IMR-90 (cell line): ENCODE data around the gene GPA33. TPM values are rescaled to one million over a fixed set of nuclear protein-coding genes. Genes with fewer than 3 reads are reported as not detected.

Experiments used
- ATAC-seq: fragments of 200-7000 bp; cut with Tn5 transposase; 2 replicates; pipeline ENCODE4 v1.9.1; 2020; ENCODE audit warnings: low read depth, mild to moderate bottlenecking, moderate library complexity
- BruUV-seq: library from RNA; stranded (reverse); fragments of 400-500 nt; replicated peaks from 2 replicates; lab custom pipeline; 2021; lab: Mats Ljungman, UMichigan
- CTCF ChIA-PET: fragments of 300-600 bp; formaldehyde crosslinking; extraction: SDS; loops from one replicate; lab custom pipeline; 2021; ENCODE audit warnings: antibody characterized with exemption; lab: Yijun Ruan, JAX
- POLR2A ChIA-PET: fragments of 300-600 bp; sonication (Branson Sonifier 250); formaldehyde crosslinking; loops from one replicate; lab custom pipeline; 2022; ENCODE audit warnings: antibody characterized with exemption; ENCODE audit not compliant: unreplicated experiment; lab: Charles Lee
- DNase-seq: peaks from one replicate; pipeline ENCODE4 v3.0.0; 2013
- H2AFZ ChIP-seq: replicated peaks from 2 replicates; pipeline ENCODE3; 2013; ENCODE audit warnings: low read length, mild to moderate bottlenecking; ENCODE audit not compliant: poor library complexity
- H2AK5ac ChIP-seq: 2 replicates; pipeline ENCODE4 v1.6.1; 2013; ENCODE audit warnings: low read depth, low read length, inconsistent platforms
- H2AK9ac ChIP-seq: replicated peaks from 2 replicates; pipeline ENCODE3; 2013; ENCODE audit warnings: mild to moderate bottlenecking, low read depth, low read length, moderate library complexity; ENCODE audit not compliant: poor library complexity
- H2BK120ac ChIP-seq: 2 replicates; pipeline ENCODE4 v1.6.1; 2013; ENCODE audit warnings: low read depth, low read length, inconsistent platforms
- H2BK15ac ChIP-seq: 3 replicates; pipeline ENCODE4 v1.6.1; 2013; ENCODE audit warnings: low read depth, low read length, inconsistent platforms
- H2BK20ac ChIP-seq: 2 replicates; pipeline ENCODE4 v1.6.1; 2013; ENCODE audit warnings: low read depth, mild to moderate bottlenecking, inconsistent platforms, low read length, moderate library complexity
- H2BK5ac ChIP-seq: 2 replicates; pipeline ENCODE4 v1.6.1; 2013; ENCODE audit warnings: mild to moderate bottlenecking, low read depth, low read length, inconsistent platforms; ENCODE audit not compliant: poor library complexity, severe bottlenecking
- H3K14ac ChIP-seq: replicated peaks from 2 replicates; pipeline ENCODE4 v1.6.1; 2013; ENCODE audit warnings: low read depth, low read length, inconsistent platforms
- H3K18ac ChIP-seq: 2 replicates; pipeline ENCODE4 v1.6.1; 2013; ENCODE audit warnings: low read depth, low read length, control low read depth
- H3K23ac ChIP-seq: 2 replicates; pipeline ENCODE4 v1.6.1; 2013; ENCODE audit warnings: low read depth, low read length, inconsistent platforms
- H3K27ac ChIP-seq: 2 replicates; pipeline ENCODE4 v1.5.1; 2013; ENCODE audit warnings: mild to moderate bottlenecking, control low read depth, low read length; ENCODE audit not compliant: insufficient read depth
- H3K27me3 ChIP-seq: 2 replicates; pipeline ENCODE4 v1.6.1; 2013; ENCODE audit warnings: low read length; ENCODE audit not compliant: control insufficient read depth, insufficient read depth
- H3K36me3 ChIP-seq: 2 replicates; pipeline ENCODE4 v1.6.1; 2013; ENCODE audit warnings: low read length, mixed read lengths; ENCODE audit not compliant: control insufficient read depth, insufficient read depth
- H3K4ac ChIP-seq: 2 replicates; pipeline ENCODE4 v1.6.1; 2013; ENCODE audit warnings: low read depth, low read length, inconsistent platforms
- H3K4me1 ChIP-seq: 2 replicates; pipeline ENCODE4 v1.6.1; 2013; ENCODE audit warnings: low read length, mixed read lengths; ENCODE audit not compliant: control insufficient read depth, insufficient read depth
- H3K4me2 ChIP-seq: 2 replicates; pipeline ENCODE4 v1.6.1; 2013; ENCODE audit warnings: low read depth, mild to moderate bottlenecking, control low read depth, low read length, moderate library complexity
- H3K4me3 ChIP-seq: 2 replicates; pipeline ENCODE4 v1.5.1; 2013; ENCODE audit warnings: low read depth, mild to moderate bottlenecking, control low read depth, low read length, moderate library complexity; ENCODE audit not compliant: insufficient read depth
- H3K56ac ChIP-seq: 2 replicates; pipeline ENCODE4 v1.6.1; 2013; ENCODE audit warnings: low read length, inconsistent platforms; ENCODE audit not compliant: insufficient read depth; ENCODE audit errors: extremely low read depth
- H3K79me1 ChIP-seq, 2 experiments: 2 replicates each; pipeline ENCODE4 v1.6.1; 2013; ENCODE audit warnings: low read length in 2 of 2, inconsistent platforms in 1 of 2, low read depth in 1 of 2
- H3K9ac ChIP-seq: 2 replicates; pipeline ENCODE4 v1.6.1; 2013; ENCODE audit warnings: low read depth, low read length, control low read depth
- H3K9me1 ChIP-seq: 2 replicates; pipeline ENCODE4 v1.6.1; 2013; ENCODE audit warnings: low read length, inconsistent platforms; ENCODE audit not compliant: insufficient read depth
- H3K9me3 ChIP-seq: 2 replicates; pipeline ENCODE4 v1.6.1; 2013; ENCODE audit warnings: low read length; ENCODE audit not compliant: control insufficient read depth, insufficient read depth
- H4K20me1 ChIP-seq: 2 replicates; pipeline ENCODE4 v1.6.1; 2013; ENCODE audit warnings: low read length, inconsistent platforms; ENCODE audit not compliant: insufficient read depth
- H4K5ac ChIP-seq: 2 replicates; pipeline ENCODE4 v1.6.1; 2013; ENCODE audit warnings: mild to moderate bottlenecking, low read depth, low read length, control low read depth
- H4K8ac ChIP-seq, 2 experiments: 2 replicates each; pipeline ENCODE4 v1.6.1; 2013; ENCODE audit warnings: low read depth in 2 of 2, low read length in 2 of 2, control low read depth in 1 of 2, inconsistent platforms in 1 of 2
- H4K91ac ChIP-seq: 2 replicates; pipeline ENCODE4 v1.6.1; 2013; ENCODE audit warnings: low read depth, low read length, inconsistent platforms; ENCODE audit not compliant: insufficient read depth
- BHLHE40 ChIP-seq: fragments of 150-350 bp; IDR thresholded peaks from 2 replicates; pipeline ENCODE4 v1.6.1; 2016; ENCODE audit warnings: mild to moderate bottlenecking, low read depth, low read length
- CEBPB ChIP-seq: IDR thresholded peaks from 2 replicates; pipeline ENCODE4 v1.6.1; 2012; ENCODE audit warnings: low read depth, low read length, improper control_type of control experiment
- CHD1 ChIP-seq: IDR thresholded peaks from 2 replicates; pipeline ENCODE4 v1.6.1; 2012; ENCODE audit warnings: low read depth, low read length, improper control_type of control experiment
- FOS ChIP-seq: fragments of 150-350 bp; IDR thresholded peaks from 2 replicates; pipeline ENCODE4 v1.6.1; 2016; ENCODE audit warnings: low read depth, low read length
- MXI1 ChIP-seq: IDR thresholded peaks from 2 replicates; pipeline ENCODE4 v1.6.1; 2012; ENCODE audit warnings: low read depth, mild to moderate bottlenecking, low read length, moderate library complexity, borderline replicate concordance
- POLR2A ChIP-seq: IDR thresholded peaks from 2 replicates; pipeline ENCODE4 v1.6.1; 2012; ENCODE audit warnings: mild to moderate bottlenecking, low read depth, low read length
- RAD21 ChIP-seq: IDR thresholded peaks from 2 replicates; pipeline ENCODE4 v1.6.1; 2012; ENCODE audit warnings: low read length, improper control_type of control experiment
- RFX5 ChIP-seq: IDR thresholded peaks from 2 replicates; pipeline ENCODE4 v1.8.0; 2012; ENCODE audit warnings: low read depth, mild to moderate bottlenecking, low read length, moderate library complexity
- WGBS, 2 experiments: methylation state at CpG; one replicate each; pipeline versions ENCODE4 v1.1.5 to v1.1.7; 2013; ENCODE audit warnings: missing lambda C conversion rate in 2 of 2; ENCODE audit not compliant: insufficient read length in 1 of 2; ENCODE audit errors: extremely low coverage in 2 of 2; 5-methylcytosine and 5-hydroxymethylcytosine counted together
- dilution Hi-C: fragments of 300-500 bp; cut with HindIII; formaldehyde crosslinking; loops from one replicate; pipeline ENCODE4 v1.14.3; 2018; ENCODE audit warnings: low sequenced_read_pairs; ENCODE audit not compliant: unreplicated experiment
- in situ Hi-C: fragments of 300-500 bp; cut with MboI; formaldehyde crosslinking; loops from 3 replicates; pipeline ENCODE4 v1.14.3; 2019; ENCODE audit warnings: low sequenced_read_pairs, inconsistent platforms, mixed read lengths
- intact Hi-C: fragments of 100-400 bp; cut with micrococcal nuclease; formaldehyde crosslinking; loops from 2 replicates; pipeline ENCODE4 v1.10.0; 2022
- polyA plus RNA-seq, 3 experiments: library from polyadenylated mRNA; depleted of rRNA; stranded (reverse); fragments of >200 nt; gene quantifications; 2 replicates each; pipeline ENCODE4 v1.2.3, GENCODE V29; 2012; ENCODE audit warnings: low replicate concordance in 1 of 3
- total RNA-seq: library from RNA; depleted of rRNA; stranded (reverse); fragments of >200 nt; gene quantifications from 2 replicates; pipeline ENCODE4 v1.2.3, GENCODE V29; 2012
- TF ChIP-seq, protein P1 (sequence below): fragments of 150-350 bp; IDR thresholded peaks from 2 replicates; pipeline ENCODE4 v1.6.1; 2016; ENCODE audit warnings: low read depth, mild to moderate bottlenecking, low read length, moderate library complexity, borderline replicate concordance
- TF ChIP-seq, protein P2 (sequence below): fragments of 150-350 bp; IDR thresholded peaks from 2 replicates; pipeline ENCODE4 v1.6.1; 2017; ENCODE audit warnings: mild to moderate bottlenecking, antibody characterized with exemption, low read length, low read depth
- TF ChIP-seq, protein P3 (sequence below): conservative IDR thresholded peaks from 2 replicates; pipeline ENCODE4 v1.5.1; 2012; ENCODE audit warnings: mild to moderate bottlenecking, low read depth, low read length, improper control_type of control experiment

GPA33 gene
- total and polyA plus RNA-seq, 2 of the 4 experiments (the other 2 are of a cell fraction) = not detected

DNA sequence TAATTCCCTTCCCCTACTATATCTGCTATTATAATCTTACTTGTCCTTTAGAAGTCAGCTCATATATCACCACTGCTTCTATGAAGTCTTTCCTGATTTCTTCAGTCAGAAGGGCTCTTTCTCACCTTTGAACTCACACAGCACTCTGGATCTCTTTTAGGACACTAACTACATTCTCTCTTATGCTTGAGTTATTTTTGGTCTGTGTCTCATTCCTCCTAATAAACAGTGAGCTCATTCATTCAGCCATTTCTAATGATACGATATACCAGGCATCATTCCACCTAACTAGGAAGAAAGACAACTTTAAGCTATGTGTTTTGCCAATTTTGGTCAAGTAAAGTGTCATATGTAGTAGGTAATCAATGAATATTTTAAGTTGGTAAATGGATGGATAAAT lies 2.5 kb upstream of the GPA33 start:
- H2AFZ ChIP-seq = no peak overlapping the region
- no peak overlapping the region for H3K14ac ChIP-seq
- no peaks in the 10 kb centered on the region for H3K36me3 ChIP-seq
- no peak overlapping the region for H4K8ac ChIP-seq
- H3K56ac ChIP-seq = no peak overlapping the region
- no CpG with 5 or more reads among the region's 1 CpG for WGBS, 2 experiments
- no peak overlapping the region for H3K4ac ChIP-seq
- H3K9me1 ChIP-seq = no peaks in the 10 kb centered on the region
- dilution Hi-C loops = no loop called here
- H2AK9ac ChIP-seq = no peak overlapping the region
- in situ Hi-C loops = no loop called here
- H3K79me1 ChIP-seq = no peaks in the 10 kb centered on the region
- no peak overlapping the region for H4K91ac ChIP-seq
- H3K23ac ChIP-seq = no peak overlapping the region
- H3K27ac ChIP-seq = no peak overlapping the region
- DNase-seq = no peak
- ChIA-PET CTCF (no interaction called here), POLR2A (no interaction called here)
- H2BK15ac ChIP-seq = no peak overlapping the region
- no TSS peak for BruUV-seq
- H4K20me1 ChIP-seq = no peaks in the 10 kb centered on the region
- no peak overlapping the region for H4K5ac ChIP-seq
- H3K9ac ChIP-seq = no peak overlapping the region
- H2BK120ac ChIP-seq = no peak overlapping the region
- H3K27me3 ChIP-seq = no peaks in the 10 kb centered on the region
- H3K18ac ChIP-seq = no peak overlapping the region
- no peak overlapping the region for H2BK20ac ChIP-seq
- no peak overlapping the region for H2BK5ac ChIP-seq
- no peaks in the 10 kb centered on the region for H3K9me3 ChIP-seq
- H2AK5ac ChIP-seq = no peak overlapping the region
- no peak overlapping the region for H3K4me3 ChIP-seq
- no peak for ATAC-seq
- no peak overlapping the region for H3K4me2 ChIP-seq
- TF ChIP-seq, protein P1, sequence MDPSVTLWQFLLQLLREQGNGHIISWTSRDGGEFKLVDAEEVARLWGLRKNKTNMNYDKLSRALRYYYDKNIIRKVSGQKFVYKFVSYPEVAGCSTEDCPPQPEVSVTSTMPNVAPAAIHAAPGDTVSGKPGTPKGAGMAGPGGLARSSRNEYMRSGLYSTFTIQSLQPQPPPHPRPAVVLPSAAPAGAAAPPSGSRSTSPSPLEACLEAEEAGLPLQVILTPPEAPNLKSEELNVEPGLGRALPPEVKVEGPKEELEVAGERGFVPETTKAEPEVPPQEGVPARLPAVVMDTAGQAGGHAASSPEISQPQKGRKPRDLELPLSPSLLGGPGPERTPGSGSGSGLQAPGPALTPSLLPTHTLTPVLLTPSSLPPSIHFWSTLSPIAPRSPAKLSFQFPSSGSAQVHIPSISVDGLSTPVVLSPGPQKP = no peak
- TF ChIP-seq POLR2A = no peak
- TF ChIP-seq MXI1 = no peak
- no peak for TF ChIP-seq RAD21
- no peak for TF ChIP-seq FOS
- no peak for TF ChIP-seq BHLHE40
- TF ChIP-seq, protein P2, sequence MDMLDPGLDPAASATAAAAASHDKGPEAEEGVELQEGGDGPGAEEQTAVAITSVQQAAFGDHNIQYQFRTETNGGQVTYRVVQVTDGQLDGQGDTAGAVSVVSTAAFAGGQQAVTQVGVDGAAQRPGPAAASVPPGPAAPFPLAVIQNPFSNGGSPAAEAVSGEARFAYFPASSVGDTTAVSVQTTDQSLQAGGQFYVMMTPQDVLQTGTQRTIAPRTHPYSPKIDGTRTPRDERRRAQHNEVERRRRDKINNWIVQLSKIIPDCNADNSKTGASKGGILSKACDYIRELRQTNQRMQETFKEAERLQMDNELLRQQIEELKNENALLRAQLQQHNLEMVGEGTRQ = no peak
- no peak for TF ChIP-seq CEBPB
- TF ChIP-seq RFX5 = no peak
- TF ChIP-seq CHD1 = no peak
- TF ChIP-seq, protein P3, sequence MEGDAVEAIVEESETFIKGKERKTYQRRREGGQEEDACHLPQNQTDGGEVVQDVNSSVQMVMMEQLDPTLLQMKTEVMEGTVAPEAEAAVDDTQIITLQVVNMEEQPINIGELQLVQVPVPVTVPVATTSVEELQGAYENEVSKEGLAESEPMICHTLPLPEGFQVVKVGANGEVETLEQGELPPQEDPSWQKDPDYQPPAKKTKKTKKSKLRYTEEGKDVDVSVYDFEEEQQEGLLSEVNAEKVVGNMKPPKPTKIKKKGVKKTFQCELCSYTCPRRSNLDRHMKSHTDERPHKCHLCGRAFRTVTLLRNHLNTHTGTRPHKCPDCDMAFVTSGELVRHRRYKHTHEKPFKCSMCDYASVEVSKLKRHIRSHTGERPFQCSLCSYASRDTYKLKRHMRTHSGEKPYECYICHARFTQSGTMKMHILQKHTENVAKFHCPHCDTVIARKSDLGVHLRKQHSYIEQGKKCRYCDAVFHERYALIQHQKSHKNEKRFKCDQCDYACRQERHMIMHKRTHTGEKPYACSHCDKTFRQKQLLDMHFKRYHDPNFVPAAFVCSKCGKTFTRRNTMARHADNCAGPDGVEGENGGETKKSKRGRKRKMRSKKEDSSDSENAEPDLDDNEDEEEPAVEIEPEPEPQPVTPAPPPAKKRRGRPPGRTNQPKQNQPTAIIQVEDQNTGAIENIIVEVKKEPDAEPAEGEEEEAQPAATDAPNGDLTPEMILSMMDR = no peak
- intact Hi-C loops = no loop called here
- no peaks in the 10 kb centered on the region for H3K4me1 ChIP-seq
